T-helper 17 cell (primary cell): Measurements from ENCODE around the gene ARHGAP42. TPM values are rescaled to one million over a fixed set of nuclear protein-coding genes. Genes with fewer than 3 reads are reported as not detected.

ENCODE experiments used
- ATAC-seq: fragments of 150-1000 bp; cut with Tn5 transposase; 2 replicates; pipeline ENCODE4 v1.10.0; 2021; ENCODE audit warnings: mild to moderate bottlenecking, moderate library complexity
- DNase-seq, 3 donors: peaks; one replicate each; pipeline versions ENCODE4 v3.0.0 to v3.0.0-alpha.2; 2020 to 2021
- H3K9me3 ChIP-seq: one replicate; pipeline ENCODE4 v1.7.0; 2013; ENCODE audit warnings: low read length, mild to moderate bottlenecking; ENCODE audit not compliant: control insufficient read depth, poor library complexity, severe bottlenecking
- H3K27ac Mint-ChIP-seq: one replicate; pipeline ENCODE4 v1.8.0; 2022; ENCODE audit warnings: mild to moderate bottlenecking, moderate library complexity, mixed read lengths
- H3K27me3 Mint-ChIP-seq: one replicate; pipeline ENCODE4 v1.8.0; 2022; ENCODE audit warnings: mixed read lengths
- H3K36me3 Mint-ChIP-seq: one replicate; pipeline ENCODE4 v1.8.0; 2022; ENCODE audit warnings: low read depth, mixed read lengths
- H3K4me1 Mint-ChIP-seq: one replicate; pipeline ENCODE4 v1.8.0; 2022; ENCODE audit warnings: mild to moderate bottlenecking, mixed read lengths
- H3K4me3 Mint-ChIP-seq: one replicate; pipeline ENCODE4 v1.8.0; 2022; ENCODE audit warnings: mild to moderate bottlenecking, moderate library complexity, mixed read lengths
- total RNA-seq, 4 donors: library from RNA in 2 of 4; stranded (reverse) in 2 of 4; gene quantifications; one replicate each; pipeline ENCODE4 v1.2.3 and lab custom pipeline; 2022 to 2026

ARHGAP42 gene
- total RNA-seq, 2 donors from 2014 or later, result 0.12 to 0.31 TPM

GRCh38 chr11:100930185-100930778, 243.2 kb downstream of the ARHGAP42 start:
- DNase-seq, result no peak
- no peaks in the 10 kb centered on the region for H3K36me3 Mint-ChIP-seq
- H3K9me3 ChIP-seq, result no peaks in the 10 kb centered on the region
- H3K27ac Mint-ChIP-seq, result no peak overlapping the region
- H3K4me3 Mint-ChIP-seq, result no peak overlapping the region
- no peaks in the 10 kb centered on the region for H3K4me1 Mint-ChIP-seq
- no peak for ATAC-seq
- no peaks in the 10 kb centered on the region for H3K27me3 Mint-ChIP-seq

DNA sequence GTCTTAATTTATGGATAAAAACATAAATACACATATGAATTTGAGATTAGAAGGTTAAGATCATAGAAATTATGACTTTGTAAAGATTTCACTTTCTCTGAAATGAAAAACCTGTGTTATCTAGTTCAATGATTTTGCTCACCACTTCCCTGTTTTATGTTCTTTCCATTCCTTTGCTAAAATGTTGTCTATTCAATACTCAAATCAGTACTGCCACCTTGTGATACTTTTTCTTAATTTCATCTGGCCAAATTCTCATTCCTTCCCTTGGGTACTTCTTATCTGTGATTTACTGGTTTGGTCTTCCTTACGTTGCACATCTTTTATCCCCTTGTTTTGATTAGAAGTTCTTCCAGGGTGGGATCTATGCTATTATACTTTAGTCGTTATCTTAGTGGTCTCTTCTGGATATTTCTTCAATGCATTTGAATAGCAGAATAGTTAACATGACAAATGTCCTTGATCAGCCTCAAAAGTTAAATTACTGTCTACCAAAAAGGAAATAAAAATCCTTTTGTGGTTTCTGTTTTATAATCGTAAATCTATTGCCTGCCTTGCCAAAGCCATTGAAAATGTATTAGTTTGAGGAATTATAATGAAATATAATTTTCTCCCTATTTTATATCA, 245.5 kb downstream of the ARHGAP42 start:
- ATAC-seq, result no peak
- no peaks in the 10 kb centered on the region for H3K9me3 ChIP-seq
- no peak overlapping the region for H3K27ac Mint-ChIP-seq

DNA sequence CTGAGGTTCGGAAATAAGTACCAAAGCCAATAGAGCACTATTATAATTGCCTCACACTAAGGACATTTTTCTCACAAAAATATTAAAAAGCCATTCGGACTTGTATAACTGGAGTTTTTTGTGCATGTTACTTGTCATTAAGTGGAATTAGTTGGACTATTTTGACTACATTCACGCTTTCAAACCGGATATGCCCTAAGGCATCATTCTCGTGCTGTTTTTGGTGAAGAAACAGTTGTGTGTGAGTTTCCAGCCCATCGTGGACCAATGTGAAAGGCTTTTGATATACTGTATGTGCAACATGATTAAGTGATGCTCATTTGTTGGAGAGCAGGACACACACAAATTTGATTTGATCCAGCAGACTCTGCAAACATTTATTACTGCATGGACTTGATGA, 249.7 kb downstream of the ARHGAP42 start:
- Mint-ChIP-seq H3K36me3 (no peaks in the 10 kb centered on the region), H3K4me3 (no peak overlapping the region), H3K27me3 (no peaks in the 10 kb centered on the region), H3K4me1 (no peaks in the 10 kb centered on the region), H3K27ac (no peak overlapping the region)
- ATAC-seq, result no peak
- DNase-seq, result no peak
- no peaks in the 10 kb centered on the region for H3K9me3 ChIP-seq

More for the DNA sequence above, 245.5 kb downstream of the ARHGAP42 start:
- Mint-ChIP-seq H3K4me3 (no peak overlapping the region), H3K27me3 (no peaks in the 10 kb centered on the region), H3K36me3 (no peaks in the 10 kb centered on the region), H3K4me1 (no peaks in the 10 kb centered on the region)
- DNase-seq, result no peak

GRCh38 chr11:100939571-100939970, 252.5 kb downstream of the ARHGAP42 start:
- no peaks in the 10 kb centered on the region for H3K4me1 Mint-ChIP-seq
- H3K27ac Mint-ChIP-seq, result no peak overlapping the region
- no peak overlapping the region for H3K4me3 Mint-ChIP-seq
- DNase-seq (no peak), ATAC-seq (no peak)
- H3K27me3 Mint-ChIP-seq, result no peaks in the 10 kb centered on the region
- H3K9me3 ChIP-seq, result no peaks in the 10 kb centered on the region
- no peaks in the 10 kb centered on the region for H3K36me3 Mint-ChIP-seq

DNA sequence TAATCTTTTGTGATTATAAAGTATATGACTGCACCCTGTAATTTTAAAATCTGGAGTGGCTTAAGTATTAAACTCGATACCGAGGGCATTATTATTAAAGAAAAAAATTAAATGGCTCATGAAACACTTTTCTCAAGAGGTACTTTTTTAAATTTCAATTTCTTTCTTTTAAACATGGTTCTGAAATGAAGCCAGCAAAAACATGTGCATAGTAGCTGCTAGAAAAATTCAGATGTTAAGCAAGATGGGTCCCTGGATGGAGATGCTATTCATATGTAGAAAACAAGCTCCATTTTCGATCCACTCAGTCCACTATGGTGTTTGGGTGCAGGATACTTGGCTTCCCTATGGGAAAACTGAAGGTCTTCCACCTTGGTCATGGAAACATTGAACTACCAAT, 253.0 kb downstream of the ARHGAP42 start:
- ATAC-seq (no peak), DNase-seq (no peak)
- no peaks in the 10 kb centered on the region for H3K36me3 Mint-ChIP-seq
- H3K27me3 Mint-ChIP-seq, result no peaks in the 10 kb centered on the region
- no peak overlapping the region for H3K27ac Mint-ChIP-seq
- no peak overlapping the region for H3K4me3 Mint-ChIP-seq
- no peaks in the 10 kb centered on the region for H3K9me3 ChIP-seq
- H3K4me1 Mint-ChIP-seq, result no peaks in the 10 kb centered on the region

- Mint-ChIP-seq H3K4me1 (no peaks in the 10 kb centered on the region), H3K36me3 (no peaks in the 10 kb centered on the region), H3K27me3 (no peaks in the 10 kb centered on the region), H3K27ac (no peak overlapping the region), H3K4me3 (no peak overlapping the region)
- no peaks in the 10 kb centered on the region for H3K9me3 ChIP-seq
- ATAC-seq (no peak), DNase-seq (no peak)
Observed at GRCh38 chr11:100941033-100941432, 253.9 kb downstream of the ARHGAP42 start.

- ATAC-seq (no peak), DNase-seq (no peak)
- H3K27me3 Mint-ChIP-seq, result no peaks in the 10 kb centered on the region
- H3K9me3 ChIP-seq, result no peaks in the 10 kb centered on the region
- H3K36me3 Mint-ChIP-seq, result no peaks in the 10 kb centered on the region
- H3K27ac Mint-ChIP-seq, result no peak overlapping the region
- no peaks in the 10 kb centered on the region for H3K4me1 Mint-ChIP-seq
- H3K4me3 Mint-ChIP-seq, result no peak overlapping the region
Observed at GRCh38 chr11:100942016-100942415, 254.9 kb downstream of the ARHGAP42 start.

- Mint-ChIP-seq H3K4me3 (no peak overlapping the region), H3K36me3 (peaks cover 3% of the 10 kb centered on the region), H3K27me3 (no peaks in the 10 kb centered on the region), H3K4me1 (no peaks in the 10 kb centered on the region), H3K27ac (no peak overlapping the region)
- no peaks in the 10 kb centered on the region for H3K9me3 ChIP-seq
- ATAC-seq, result no peak
- no peak for DNase-seq
Observed at GRCh38 chr11:100948936-100949335, 261.8 kb downstream of the ARHGAP42 start.

DNA sequence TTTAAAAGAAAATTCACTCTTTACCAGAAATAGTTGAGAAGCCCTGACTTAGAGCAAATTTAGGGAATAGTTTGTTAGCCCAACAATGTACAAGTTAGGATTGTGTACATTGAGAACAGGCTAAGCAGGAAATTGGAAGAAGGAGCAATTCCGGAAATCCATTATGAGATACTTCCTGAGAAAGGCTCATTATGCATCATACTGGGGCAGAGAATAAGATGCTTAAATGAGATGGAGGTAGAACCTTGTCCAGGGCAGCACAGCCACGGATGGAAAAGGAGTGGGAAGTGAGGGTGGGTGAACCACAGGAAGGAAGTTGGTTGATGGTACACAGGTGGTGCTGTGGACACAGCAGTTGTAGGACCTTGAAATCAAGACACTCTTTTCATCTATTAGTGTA, 262.4 kb downstream of the ARHGAP42 start:
- H3K36me3 Mint-ChIP-seq, result peaks cover 3% of the 10 kb centered on the region
- H3K4me3 Mint-ChIP-seq, result no peak overlapping the region
- DNase-seq (no peak), ATAC-seq (no peak)
- H3K27me3 Mint-ChIP-seq, result no peaks in the 10 kb centered on the region
- no peaks in the 10 kb centered on the region for H3K9me3 ChIP-seq
- H3K4me1 Mint-ChIP-seq, result no peaks in the 10 kb centered on the region
- H3K27ac Mint-ChIP-seq, result no peak overlapping the region

- DNase-seq, result no peak
- no peaks in the 10 kb centered on the region for H3K9me3 ChIP-seq
- no peak overlapping the region for H3K27ac Mint-ChIP-seq
- H3K4me1 Mint-ChIP-seq, result no peaks in the 10 kb centered on the region
- no peak for ATAC-seq
- no peak overlapping the region for H3K4me3 Mint-ChIP-seq
- no peaks in the 10 kb centered on the region for H3K27me3 Mint-ChIP-seq
- H3K36me3 Mint-ChIP-seq, result peaks cover 3% of the 10 kb centered on the region
Observed at GRCh38 chr11:100955318-100955717, 268.2 kb downstream of the ARHGAP42 start.

DNA sequence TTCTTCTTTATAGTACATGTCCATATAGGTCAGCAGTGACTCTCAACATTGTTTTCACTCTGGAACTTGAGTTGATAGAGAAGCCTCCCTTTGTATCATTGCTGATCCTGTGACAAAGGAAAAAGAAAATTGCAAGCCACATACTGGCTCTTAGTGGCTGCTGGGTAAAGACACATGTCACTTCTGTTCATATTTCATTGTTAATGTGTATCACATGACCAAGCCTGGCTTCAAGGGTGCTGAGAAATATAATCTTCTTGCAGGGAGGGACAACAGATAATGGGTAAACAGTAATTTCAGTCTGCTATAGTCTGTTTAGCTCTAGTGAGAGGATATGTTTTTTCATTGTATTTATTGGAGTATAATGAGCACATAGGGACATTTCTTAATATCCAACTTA, 269.3 kb downstream of the ARHGAP42 start:
- ATAC-seq (no peak), DNase-seq (no peak)
- H3K4me3 Mint-ChIP-seq, result no peak overlapping the region
- H3K9me3 ChIP-seq, result no peaks in the 10 kb centered on the region
- H3K4me1 Mint-ChIP-seq, result no peaks in the 10 kb centered on the region
- peaks cover 3% of the 10 kb centered on the region for H3K36me3 Mint-ChIP-seq
- H3K27ac Mint-ChIP-seq, result no peak overlapping the region
- no peaks in the 10 kb centered on the region for H3K27me3 Mint-ChIP-seq

GRCh38 chr11:100957499-100957898, 270.4 kb downstream of the ARHGAP42 start:
- Mint-ChIP-seq H3K36me3 (peaks cover 3% of the 10 kb centered on the region), H3K27ac (no peak overlapping the region), H3K4me3 (no peak overlapping the region), H3K27me3 (no peaks in the 10 kb centered on the region), H3K4me1 (no peaks in the 10 kb centered on the region)
- H3K9me3 ChIP-seq, result no peaks in the 10 kb centered on the region
- ATAC-seq (no peak), DNase-seq (no peak)

DNA sequence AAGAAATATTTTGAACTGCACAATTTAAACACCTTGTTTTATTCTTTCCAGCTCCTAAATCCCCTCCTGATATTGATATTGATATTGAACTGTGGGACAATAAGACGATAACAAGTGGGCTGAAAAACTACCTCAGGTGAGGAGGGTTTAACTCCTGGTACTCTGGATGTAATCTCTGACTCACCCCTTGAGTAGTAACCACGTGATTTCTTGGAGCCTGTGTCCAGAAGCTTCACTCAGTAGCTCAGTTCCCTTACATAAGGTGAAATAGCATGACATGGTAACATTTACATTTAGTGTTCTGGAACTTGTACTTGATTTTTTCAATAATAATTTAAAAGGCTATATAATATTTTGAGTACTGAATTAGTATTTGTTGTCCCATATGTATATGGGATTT, 274.5 kb downstream of the ARHGAP42 start:
- no peak for ATAC-seq

DNA sequence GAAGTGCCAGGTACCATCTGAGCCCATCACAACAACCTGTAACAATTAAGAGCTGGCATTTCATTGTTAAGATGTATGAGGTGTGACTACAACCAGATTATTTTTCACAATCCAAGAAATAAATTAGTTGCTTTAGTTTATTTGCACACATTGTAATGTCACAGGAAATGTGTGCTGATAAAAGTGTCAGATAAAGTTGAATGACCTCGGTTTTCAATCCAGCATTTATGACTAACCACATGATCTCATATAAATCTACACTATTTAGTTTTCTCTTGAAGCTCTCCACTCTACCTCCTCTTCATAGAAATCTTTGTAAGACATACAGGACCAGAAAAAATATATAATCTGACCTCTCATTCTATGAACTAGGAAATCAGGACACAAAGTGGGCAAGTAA, 276.3 kb downstream of the ARHGAP42 start:
- no peaks in the 10 kb centered on the region for H3K36me3 Mint-ChIP-seq
- H3K4me3 Mint-ChIP-seq, result no peak overlapping the region
- no peaks in the 10 kb centered on the region for H3K9me3 ChIP-seq
- no peaks in the 10 kb centered on the region for H3K27me3 Mint-ChIP-seq
- no peak overlapping the region for H3K27ac Mint-ChIP-seq
- DNase-seq, result no peak
- H3K4me1 Mint-ChIP-seq, result no peaks in the 10 kb centered on the region
- no peak for ATAC-seq

More for the DNA sequence above, 274.5 kb downstream of the ARHGAP42 start:
- no peak overlapping the region for H3K4me3 Mint-ChIP-seq
- no peak for DNase-seq
- H3K36me3 Mint-ChIP-seq, result no peaks in the 10 kb centered on the region
- no peak overlapping the region for H3K27ac Mint-ChIP-seq
- no peaks in the 10 kb centered on the region for H3K9me3 ChIP-seq
- H3K4me1 Mint-ChIP-seq, result no peaks in the 10 kb centered on the region
- no peaks in the 10 kb centered on the region for H3K27me3 Mint-ChIP-seq
